Measurements from ENCODE around the gene CACNA2D1.

DNA sequence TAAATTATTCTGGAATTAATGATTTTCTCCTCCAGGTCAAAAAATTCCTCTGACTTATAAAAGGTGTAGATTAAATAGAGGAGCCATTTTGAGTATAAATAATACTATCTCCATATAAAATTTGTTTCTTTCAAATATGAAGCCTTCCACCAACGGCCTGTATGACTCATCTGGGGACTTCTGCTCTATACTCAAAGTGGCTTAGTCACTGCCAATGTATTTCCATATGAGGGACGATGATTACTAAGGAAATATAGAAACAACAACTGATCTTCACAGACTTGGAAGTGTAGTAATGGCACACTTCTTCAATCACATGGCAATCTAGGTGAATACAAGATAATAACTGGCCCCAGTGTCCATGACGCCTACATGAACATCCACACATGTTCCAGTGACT lies 338.1 kb downstream of the CACNA2D1 start:
- TF ChIP-seq, protein P1, sequence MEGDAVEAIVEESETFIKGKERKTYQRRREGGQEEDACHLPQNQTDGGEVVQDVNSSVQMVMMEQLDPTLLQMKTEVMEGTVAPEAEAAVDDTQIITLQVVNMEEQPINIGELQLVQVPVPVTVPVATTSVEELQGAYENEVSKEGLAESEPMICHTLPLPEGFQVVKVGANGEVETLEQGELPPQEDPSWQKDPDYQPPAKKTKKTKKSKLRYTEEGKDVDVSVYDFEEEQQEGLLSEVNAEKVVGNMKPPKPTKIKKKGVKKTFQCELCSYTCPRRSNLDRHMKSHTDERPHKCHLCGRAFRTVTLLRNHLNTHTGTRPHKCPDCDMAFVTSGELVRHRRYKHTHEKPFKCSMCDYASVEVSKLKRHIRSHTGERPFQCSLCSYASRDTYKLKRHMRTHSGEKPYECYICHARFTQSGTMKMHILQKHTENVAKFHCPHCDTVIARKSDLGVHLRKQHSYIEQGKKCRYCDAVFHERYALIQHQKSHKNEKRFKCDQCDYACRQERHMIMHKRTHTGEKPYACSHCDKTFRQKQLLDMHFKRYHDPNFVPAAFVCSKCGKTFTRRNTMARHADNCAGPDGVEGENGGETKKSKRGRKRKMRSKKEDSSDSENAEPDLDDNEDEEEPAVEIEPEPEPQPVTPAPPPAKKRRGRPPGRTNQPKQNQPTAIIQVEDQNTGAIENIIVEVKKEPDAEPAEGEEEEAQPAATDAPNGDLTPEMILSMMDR (IDR thresholded peaks at IDR 0.05) = no peak
- TF ChIP-seq POLR2AphosphoS5 (IDR thresholded peaks at IDR 0.05; ENCODE audit: low read depth, low read length) (no peak), TCF7L2 (IDR thresholded peaks at IDR 0.05; ENCODE audit: low read depth, low read length) (no peak)
- TF ChIP-seq, protein P2, sequence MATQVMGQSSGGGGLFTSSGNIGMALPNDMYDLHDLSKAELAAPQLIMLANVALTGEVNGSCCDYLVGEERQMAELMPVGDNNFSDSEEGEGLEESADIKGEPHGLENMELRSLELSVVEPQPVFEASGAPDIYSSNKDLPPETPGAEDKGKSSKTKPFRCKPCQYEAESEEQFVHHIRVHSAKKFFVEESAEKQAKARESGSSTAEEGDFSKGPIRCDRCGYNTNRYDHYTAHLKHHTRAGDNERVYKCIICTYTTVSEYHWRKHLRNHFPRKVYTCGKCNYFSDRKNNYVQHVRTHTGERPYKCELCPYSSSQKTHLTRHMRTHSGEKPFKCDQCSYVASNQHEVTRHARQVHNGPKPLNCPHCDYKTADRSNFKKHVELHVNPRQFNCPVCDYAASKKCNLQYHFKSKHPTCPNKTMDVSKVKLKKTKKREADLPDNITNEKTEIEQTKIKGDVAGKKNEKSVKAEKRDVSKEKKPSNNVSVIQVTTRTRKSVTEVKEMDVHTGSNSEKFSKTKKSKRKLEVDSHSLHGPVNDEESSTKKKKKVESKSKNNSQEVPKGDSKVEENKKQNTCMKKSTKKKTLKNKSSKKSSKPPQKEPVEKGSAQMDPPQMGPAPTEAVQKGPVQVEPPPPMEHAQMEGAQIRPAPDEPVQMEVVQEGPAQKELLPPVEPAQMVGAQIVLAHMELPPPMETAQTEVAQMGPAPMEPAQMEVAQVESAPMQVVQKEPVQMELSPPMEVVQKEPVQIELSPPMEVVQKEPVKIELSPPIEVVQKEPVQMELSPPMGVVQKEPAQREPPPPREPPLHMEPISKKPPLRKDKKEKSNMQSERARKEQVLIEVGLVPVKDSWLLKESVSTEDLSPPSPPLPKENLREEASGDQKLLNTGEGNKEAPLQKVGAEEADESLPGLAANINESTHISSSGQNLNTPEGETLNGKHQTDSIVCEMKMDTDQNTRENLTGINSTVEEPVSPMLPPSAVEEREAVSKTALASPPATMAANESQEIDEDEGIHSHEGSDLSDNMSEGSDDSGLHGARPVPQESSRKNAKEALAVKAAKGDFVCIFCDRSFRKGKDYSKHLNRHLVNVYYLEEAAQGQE (IDR thresholded peaks at IDR 0.05; ENCODE audit: insufficient read depth in 1 of 2, low read depth in 2 of 2, low read length in 1 of 2) = no peak
